H1 (cell line): ENCODE results near the gene ARHGEF4. TPM values are rescaled to one million over a fixed set of nuclear protein-coding genes. Genes with fewer than 3 reads are reported as not detected.

ENCODE experiments used
- CHD2 ChIP-seq: IDR thresholded peaks from 2 replicates; pipeline ENCODE4 v1.6.1; 2012; ENCODE audit warnings: low read length, improper control_type of control experiment
- FOSL1 ChIP-seq: IDR thresholded peaks from 2 replicates; pipeline ENCODE4 v1.6.1; 2011; ENCODE audit warnings: mild to moderate bottlenecking, low read depth, low read length, moderate library complexity; ENCODE audit not compliant: insufficient read depth
- MAFK ChIP-seq: IDR thresholded peaks from 2 replicates; pipeline ENCODE4 v1.6.1; 2012; ENCODE audit warnings: low read depth, mild to moderate bottlenecking, improper control_type of control experiment, low read length
- SP4 ChIP-seq: IDR thresholded peaks from 2 replicates; pipeline ENCODE4 v1.6.1; 2012; ENCODE audit warnings: low read length, inconsistent platforms
- TBP ChIP-seq: IDR thresholded peaks from 2 replicates; pipeline ENCODE4 v1.6.1; 2011; ENCODE audit warnings: low read depth, low read length, improper control_type of control experiment
- polyA plus RNA-seq, 7 experiments: library from polyadenylated mRNA; depleted of rRNA in 3 of 7; stranded (reverse) in 5 of 7; unstranded in 2 of 7; fragments of >200 nt in 5 of 7; fragments of 200-250 nt in 2 of 7; gene quantifications; 1 replicate in 5 of 7; 2 replicates in 1 of 7; 4 replicates in 1 of 7; pipeline versions ENCODE4 v1.2.1 to v1.2.3, GENCODE V29; 2011 to 2013; ENCODE audit warnings: missing spikeins in 2 of 7, mixed read lengths in 2 of 7
- total RNA-seq: library from RNA; stranded (reverse); fragmentation: NEBNext Ultra II Directional; extraction: Animal tissue kit (Norgen Biotek cat#: 25700); gene quantifications from 2 replicates; pipeline ENCODE4 v1.2.1, GENCODE V29; 2021

ARHGEF4 gene
- total and polyA plus RNA-seq, 2 of the 8 experiments (the other 6 are each of a cell fraction or from before 2014, with no cell fraction given), result 10.6 to 14.6 TPM

- no peak for TF ChIP-seq SP4
- TF ChIP-seq TBP, result no peak
- TF ChIP-seq MAFK, result no peak
- no peak for TF ChIP-seq CHD2
- TF ChIP-seq FOSL1, result no peak
Observed at GRCh38 chr2:130913891-130914290, 77.2 kb downstream of the ARHGEF4 start (continued).
